Peyer's patch (tissue), 4 donors: ENCODE results near the gene LRP11.

Source experiments
- POLR2A ChIP-seq, 2 donors: fragments of 450-650 bp; IDR thresholded peaks; one replicate each; pipeline ENCODE4 v1.5.1; 2017; ENCODE audit warnings: antibody characterized with exemption in 2 of 2, mild to moderate bottlenecking in 2 of 2, moderate library complexity in 2 of 2
- TF ChIP-seq, protein P1 (sequence below), 6 experiments: fragments of 450-650 bp in 4 of 6; fragments of 200-600 bp in 2 of 6; sonication (generic) in 1 of 6; IDR thresholded peaks; one replicate each; pipeline ENCODE4 v1.5.1; 2017 to 2019; ENCODE audit warnings: antibody characterized with exemption in 6 of 6, mild to moderate bottlenecking in 3 of 6, moderate library complexity in 1 of 6

DNA sequence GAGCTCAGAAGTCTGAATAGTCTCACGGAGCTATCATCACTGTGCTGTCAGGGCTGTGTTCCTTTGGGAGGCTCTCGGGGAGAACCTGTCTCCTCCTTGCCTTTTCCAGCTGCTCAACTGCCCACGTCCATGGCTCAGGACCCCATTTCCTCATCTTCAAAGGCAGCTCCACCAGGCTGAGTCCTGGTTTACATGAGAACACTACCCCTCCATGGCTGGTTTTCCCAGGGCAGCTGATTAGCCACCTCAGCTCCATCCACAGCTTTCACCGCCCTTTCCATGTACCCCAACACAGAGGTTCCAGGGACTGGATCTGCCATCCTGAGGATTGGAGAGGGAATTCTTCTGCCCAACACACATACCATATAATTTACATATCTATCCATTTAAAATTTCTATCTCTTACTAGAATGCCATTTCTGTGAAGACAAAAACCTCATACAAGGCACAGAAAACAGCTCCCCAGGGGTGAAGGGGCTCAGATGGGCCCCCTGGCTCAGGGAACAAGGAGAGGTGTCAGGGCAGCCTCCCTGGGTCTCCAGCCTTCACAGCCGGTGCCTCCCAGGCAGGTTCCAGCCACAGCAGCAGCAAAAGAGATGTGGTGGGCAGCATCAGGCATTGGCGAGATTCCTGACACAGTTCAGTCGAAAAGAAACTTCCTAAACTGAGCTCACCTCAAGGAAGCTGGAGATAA is 35.9 kb upstream of the LRP11 start:
- TF ChIP-seq, protein P1, sequence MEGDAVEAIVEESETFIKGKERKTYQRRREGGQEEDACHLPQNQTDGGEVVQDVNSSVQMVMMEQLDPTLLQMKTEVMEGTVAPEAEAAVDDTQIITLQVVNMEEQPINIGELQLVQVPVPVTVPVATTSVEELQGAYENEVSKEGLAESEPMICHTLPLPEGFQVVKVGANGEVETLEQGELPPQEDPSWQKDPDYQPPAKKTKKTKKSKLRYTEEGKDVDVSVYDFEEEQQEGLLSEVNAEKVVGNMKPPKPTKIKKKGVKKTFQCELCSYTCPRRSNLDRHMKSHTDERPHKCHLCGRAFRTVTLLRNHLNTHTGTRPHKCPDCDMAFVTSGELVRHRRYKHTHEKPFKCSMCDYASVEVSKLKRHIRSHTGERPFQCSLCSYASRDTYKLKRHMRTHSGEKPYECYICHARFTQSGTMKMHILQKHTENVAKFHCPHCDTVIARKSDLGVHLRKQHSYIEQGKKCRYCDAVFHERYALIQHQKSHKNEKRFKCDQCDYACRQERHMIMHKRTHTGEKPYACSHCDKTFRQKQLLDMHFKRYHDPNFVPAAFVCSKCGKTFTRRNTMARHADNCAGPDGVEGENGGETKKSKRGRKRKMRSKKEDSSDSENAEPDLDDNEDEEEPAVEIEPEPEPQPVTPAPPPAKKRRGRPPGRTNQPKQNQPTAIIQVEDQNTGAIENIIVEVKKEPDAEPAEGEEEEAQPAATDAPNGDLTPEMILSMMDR (IDR thresholded peaks at IDR 0.05), result no peak
- TF ChIP-seq POLR2A (IDR thresholded peaks at IDR 0.05), result no peak
